UCSD-AML1 (cell line): Measurements from ENCODE around the gene ABTB2.
A peak's percentile ranks its signal among the peaks of the same experiment; 100 is the strongest.

Experiments used
- DNase-seq: peaks from one replicate; lab custom pipeline; 2025; ENCODE audit not compliant: unreplicated experiment; lab: John Stamatoyannopoulos, UW

ABTB2 gene

GRCh38 chr11:34296412-34296811 lies 61.4 kb downstream of the ABTB2 start:
- no peak for DNase-seq

- DNase-seq, result no peak
These were observed 65.3 kb downstream of the ABTB2 start for GRCh38 chr11:34292546-34292945.

GRCh38 chr11:34292111-34292510 lies 65.7 kb downstream of the ABTB2 start:
- DNase-seq, result no peak

GRCh38 chr11:34290926-34291325 lies 66.9 kb downstream of the ABTB2 start:
- no peak for DNase-seq

- DNase-seq, result no peak
These were observed 69.3 kb downstream of the ABTB2 start for GRCh38 chr11:34288492-34288891.

- no peak for DNase-seq
These were observed 72.9 kb downstream of the ABTB2 start for GRCh38 chr11:34284811-34285481.

GRCh38 chr11:34284156-34284555 lies 73.7 kb downstream of the ABTB2 start:
- DNase-seq, result no peak

- DNase-seq, result no peak
These were observed 76.6 kb downstream of the ABTB2 start for GRCh38 chr11:34280945-34281872.

GRCh38 chr11:34278693-34279297 lies 79.0 kb downstream of the ABTB2 start:
- DNase-seq, result no peak

GRCh38 chr11:34278175-34278574 lies 79.6 kb downstream of the ABTB2 start:
- no peak for DNase-seq

- no peak for DNase-seq
These were observed 80.6 kb downstream of the ABTB2 start for GRCh38 chr11:34277171-34277570.

- no peak for DNase-seq
These were observed 81.4 kb downstream of the ABTB2 start for GRCh38 chr11:34276352-34276864.

GRCh38 chr11:34275486-34275885 lies 82.3 kb downstream of the ABTB2 start:
- DNase-seq, result no peak

GRCh38 chr11:34274712-34275398 lies 83.0 kb downstream of the ABTB2 start:
- no peak for DNase-seq

- DNase-seq, result no peak
These were observed 84.7 kb downstream of the ABTB2 start for GRCh38 chr11:34273099-34273498.

- no peak for DNase-seq
These were observed 86.1 kb downstream of the ABTB2 start for GRCh38 chr11:34271727-34272126.

GRCh38 chr11:34270711-34271110 lies 87.1 kb downstream of the ABTB2 start:
- DNase-seq, result no peak

GRCh38 chr11:34269694-34270245 lies 88.0 kb downstream of the ABTB2 start:
- DNase-seq, result no peak

GRCh38 chr11:34268906-34269430 lies 88.8 kb downstream of the ABTB2 start:
- peak; percentile 56 for DNase-seq

GRCh38 chr11:34267417-34267816 lies 90.4 kb downstream of the ABTB2 start:
- DNase-seq, result no peak
